NCI-H2227 (cell line): Measurements from ENCODE around the gene DZIP1.
A peak's percentile ranks its signal among the peaks of the same experiment; 100 is the strongest.
"Not testable (repeated sequence)": the region's sequence is repeated elsewhere in the genome, so short reads cannot be mapped to it uniquely, and the experiment has no call there.

ENCODE experiments used
- DNase-seq: peaks from one replicate; lab custom pipeline; 2025; ENCODE audit not compliant: unreplicated experiment; lab: John Stamatoyannopoulos, UW

DZIP1 gene, protein sequence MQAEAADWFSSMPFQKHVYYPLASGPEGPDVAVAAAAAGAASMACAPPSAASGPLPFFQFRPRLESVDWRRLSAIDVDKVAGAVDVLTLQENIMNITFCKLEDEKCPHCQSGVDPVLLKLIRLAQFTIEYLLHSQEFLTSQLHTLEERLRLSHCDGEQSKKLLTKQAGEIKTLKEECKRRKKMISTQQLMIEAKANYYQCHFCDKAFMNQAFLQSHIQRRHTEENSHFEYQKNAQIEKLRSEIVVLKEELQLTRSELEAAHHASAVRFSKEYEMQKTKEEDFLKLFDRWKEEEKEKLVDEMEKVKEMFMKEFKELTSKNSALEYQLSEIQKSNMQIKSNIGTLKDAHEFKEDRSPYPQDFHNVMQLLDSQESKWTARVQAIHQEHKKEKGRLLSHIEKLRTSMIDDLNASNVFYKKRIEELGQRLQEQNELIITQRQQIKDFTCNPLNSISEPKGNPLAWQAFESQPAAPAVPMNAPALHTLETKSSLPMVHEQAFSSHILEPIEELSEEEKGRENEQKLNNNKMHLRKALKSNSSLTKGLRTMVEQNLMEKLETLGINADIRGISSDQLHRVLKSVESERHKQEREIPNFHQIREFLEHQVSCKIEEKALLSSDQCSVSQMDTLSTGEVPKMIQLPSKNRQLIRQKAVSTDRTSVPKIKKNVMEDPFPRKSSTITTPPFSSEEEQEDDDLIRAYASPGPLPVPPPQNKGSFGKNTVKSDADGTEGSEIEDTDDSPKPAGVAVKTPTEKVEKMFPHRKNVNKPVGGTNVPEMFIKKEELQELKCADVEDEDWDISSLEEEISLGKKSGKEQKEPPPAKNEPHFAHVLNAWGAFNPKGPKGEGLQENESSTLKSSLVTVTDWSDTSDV

DNA sequence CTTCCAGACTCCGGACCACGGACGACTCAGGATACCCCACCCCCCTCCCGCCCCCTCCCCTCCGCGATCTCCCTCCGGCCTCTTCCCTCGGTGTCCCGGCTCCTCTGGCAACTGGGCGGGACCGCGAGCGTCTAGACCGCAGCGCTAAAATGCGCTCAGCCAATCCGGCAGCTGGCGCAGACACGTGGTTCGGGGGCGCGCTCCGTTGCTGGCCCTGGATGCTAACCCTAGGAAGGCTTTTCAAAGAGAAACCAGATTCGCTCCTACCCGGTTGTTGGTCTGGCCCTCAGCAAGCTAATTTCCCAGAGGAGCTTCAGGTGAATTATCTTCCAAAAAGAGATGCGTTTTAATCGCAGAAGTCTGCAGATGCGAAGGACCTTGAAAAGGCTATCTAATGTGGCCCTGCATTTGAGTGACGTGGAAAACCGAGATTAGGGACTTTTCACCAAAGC, at the start of gene DZIP1:
Gene DZIP1 (minus strand): TSS at position 106 of the 452 bp plus-strand sequence. CDS start 2,677 bp downstream, outside the sequence.
- DNase-seq: peak; percentile 88

GRCh38 chr13:95690986-95691385, 46.5 kb upstream of the DZIP1 start:
- DNase-seq: not testable (repeated sequence)

DNA sequence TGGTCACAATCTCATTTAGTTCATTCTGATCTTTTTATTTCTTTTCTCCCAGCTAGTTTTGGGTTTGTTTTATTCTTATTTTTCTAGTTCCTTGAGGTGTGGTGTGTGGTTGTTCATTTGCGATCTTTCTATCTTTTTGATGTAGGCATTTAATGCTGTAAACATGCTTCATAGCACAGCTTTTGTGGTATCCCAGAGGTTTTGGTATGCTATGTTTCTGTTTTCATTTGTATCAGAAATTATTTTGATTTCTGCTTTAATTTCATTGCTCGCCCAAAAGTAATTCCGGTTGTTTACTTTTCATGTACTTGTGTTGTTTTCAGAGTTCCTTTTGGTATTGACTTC, 45.0 kb upstream of the DZIP1 start:
- no peak for DNase-seq

DNA sequence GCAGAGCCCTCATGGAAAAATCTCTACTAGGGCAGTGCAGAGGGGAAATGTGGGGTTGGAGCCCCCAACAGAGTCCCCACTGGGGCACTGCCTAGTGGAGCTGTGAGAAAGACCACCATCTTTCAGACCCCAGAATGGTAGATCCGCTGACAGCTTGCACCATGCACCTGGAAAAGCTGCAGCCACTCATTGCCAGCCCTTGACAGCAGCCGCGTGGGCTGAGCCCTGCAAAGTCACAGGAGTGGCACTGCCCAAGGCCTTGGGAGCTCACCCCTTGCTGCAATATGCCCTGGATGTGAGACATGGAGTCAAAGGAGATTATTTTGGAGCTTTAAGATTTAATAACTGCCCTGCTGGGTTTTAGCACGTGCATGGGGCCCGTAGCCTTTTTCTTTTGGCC, 40.5 kb upstream of the DZIP1 start:
- DNase-seq: not testable (repeated sequence)

DNA sequence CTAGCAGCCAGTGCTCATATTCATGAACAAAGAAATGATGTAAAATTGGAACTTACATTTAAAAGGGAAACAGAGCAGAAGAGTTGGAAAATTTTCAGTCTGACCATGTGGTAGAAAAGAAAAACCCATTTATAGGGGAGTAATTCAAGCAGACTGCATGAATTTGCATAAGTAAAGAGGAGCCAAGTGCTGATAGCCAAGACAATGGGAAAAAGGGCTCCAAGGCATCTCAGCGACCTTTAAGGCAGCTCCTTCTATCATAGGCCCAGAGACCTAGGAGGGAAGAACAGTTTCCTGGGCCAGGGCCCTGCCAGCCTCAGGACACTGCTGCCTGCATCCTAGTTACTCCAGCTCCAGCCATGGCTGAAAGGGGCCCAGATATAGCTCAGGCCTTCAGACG, 39.9 kb upstream of the DZIP1 start:
- no peak for DNase-seq

- DNase-seq: no peak
Observed at GRCh38 chr13:95679722-95680121, 35.2 kb upstream of the DZIP1 start.

DNA sequence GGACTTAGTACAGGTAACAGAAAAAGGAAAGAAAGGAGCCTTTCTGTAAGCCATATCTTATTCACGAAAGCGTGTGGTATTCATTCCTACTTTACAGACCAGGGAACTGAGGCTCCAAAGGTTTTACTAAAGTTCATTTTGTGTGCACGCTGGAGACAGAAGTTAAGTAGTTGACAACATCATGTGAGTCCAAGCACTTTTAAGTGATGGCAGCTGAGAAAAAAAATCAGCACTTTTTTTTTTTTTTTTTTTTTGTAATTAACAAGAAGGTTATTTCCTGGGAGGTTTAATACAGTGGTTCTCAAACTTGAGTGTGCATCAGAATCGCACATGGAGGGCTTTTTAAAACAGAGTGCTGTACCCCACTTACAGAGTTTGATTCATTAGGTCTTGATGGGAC, 34.5 kb upstream of the DZIP1 start:
- DNase-seq: no peak

DNA sequence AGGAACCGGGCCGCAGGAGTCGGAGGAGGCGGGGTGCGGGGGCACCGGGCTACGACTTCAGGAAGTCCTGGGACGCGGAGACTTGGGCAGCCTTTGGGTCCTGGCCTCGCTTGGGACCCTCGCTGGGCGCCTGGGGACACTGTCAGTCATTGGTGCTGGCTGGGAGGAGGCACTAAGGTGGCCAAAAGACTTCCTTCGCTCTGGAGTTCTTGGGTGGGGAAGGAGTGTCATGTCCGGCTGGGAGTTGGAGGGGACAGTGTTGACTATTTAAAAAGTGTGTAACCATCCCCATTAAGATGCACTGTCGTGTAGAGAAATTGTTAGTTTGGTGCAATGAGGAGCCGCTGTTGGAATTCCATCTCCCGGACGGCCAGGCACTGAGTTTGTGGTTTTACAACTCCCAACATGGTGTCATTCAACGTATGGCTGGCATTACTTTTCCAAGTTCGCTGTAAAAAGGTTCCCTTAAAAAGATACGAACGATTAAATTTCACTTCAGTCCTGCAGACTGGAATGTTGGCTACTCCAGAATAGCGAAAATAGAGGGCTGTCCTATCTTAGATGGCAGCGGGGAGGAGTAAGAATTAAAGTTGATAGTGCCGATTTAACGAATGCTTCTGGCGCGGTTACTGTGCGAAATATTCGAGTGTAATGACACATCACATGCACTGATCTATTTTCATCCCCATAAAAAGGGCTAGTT, 33.2 kb upstream of the DZIP1 start:
- no peak for DNase-seq

- peak; percentile 95 for DNase-seq
Observed at GRCh38 chr13:95676762-95677563, 32.5 kb upstream of the DZIP1 start, which contains the start of gene DNAJC3. Gene DNAJC3, plus strand, starts transcription at chr13:95677139. Its CDS starts 117 bp downstream, at chr13:95677256.

DNA sequence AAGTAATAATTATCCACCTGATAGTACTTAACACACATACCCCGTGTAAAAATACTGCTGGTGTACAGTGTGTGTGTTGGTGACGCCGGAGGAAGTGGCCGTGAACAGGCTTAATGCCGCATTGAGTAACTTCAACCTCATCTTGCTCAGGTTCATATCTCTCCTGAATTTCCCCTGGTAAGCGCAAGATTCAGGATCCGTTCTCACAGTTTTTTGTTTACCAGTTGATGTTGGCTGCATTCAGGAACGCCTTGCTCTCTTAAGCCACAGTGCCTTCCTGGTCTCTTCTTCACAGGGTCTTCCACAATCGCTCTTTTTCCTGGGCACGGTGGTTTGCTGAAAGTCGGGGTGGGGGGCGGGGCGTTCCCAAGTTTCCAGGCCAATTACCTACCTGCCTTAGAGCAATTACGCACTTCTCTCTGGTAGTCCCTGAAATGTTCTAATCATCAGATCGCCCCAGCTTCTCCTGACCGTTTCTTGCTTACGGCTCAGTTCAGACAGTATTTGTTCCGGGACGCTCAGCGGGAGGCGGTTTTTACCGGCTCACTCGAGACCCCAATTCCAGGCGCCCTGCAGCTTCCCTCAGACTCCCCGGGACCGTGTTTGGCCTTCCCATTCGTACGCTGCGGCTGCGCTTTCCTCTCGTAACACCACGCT, 31.7 kb upstream of the DZIP1 start:
- peak; percentile 37 for DNase-seq

DNA sequence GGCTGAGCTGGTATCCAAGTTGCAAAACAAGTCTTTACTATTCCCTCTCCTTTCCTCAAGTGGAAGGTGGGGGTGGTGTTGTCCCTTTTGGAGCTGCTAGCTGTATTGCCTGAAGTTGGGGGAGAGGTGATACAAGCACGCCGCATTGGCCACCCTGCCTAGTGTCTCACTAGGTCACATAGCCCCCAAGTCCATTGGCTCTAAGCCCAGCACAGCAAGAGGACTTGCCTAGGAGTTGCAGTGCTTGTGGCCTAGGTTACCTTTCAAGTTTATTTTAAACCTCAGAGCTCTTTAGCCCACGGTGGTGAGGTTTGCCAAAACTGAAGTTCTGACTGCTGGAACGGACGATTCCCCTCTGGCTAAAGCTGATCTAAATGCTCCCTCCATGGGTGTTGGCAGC, 27.1 kb upstream of the DZIP1 start:
- no peak for DNase-seq

- not testable (repeated sequence) for DNase-seq
Observed at GRCh38 chr13:95667235-95667634, 22.7 kb upstream of the DZIP1 start.

- peak; percentile 15 for DNase-seq
Observed at GRCh38 chr13:95660981-95661581, 16.6 kb upstream of the DZIP1 start.

DNA sequence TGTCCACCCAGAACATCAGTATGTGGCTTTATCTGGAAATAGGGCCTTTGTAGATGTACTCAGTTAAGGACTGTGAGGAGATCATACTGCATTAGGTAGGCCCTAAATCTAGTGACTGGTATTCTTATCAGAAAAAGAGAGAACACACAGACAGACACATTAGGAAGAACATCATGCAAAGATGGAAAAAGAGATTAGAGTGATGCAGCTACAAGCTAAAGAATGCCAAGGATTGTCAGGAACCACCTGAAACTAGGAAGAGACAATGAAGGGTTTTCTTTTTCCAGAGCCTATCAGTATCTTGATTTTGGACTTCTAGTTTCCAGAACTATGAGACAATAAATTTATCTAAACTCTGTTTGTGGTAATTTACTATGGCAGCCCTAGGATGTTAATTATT, 15.0 kb upstream of the DZIP1 start:
- DNase-seq: no peak

GRCh38 chr13:95656386-95657015, 12.0 kb upstream of the DZIP1 start:
- no peak for DNase-seq

DNA sequence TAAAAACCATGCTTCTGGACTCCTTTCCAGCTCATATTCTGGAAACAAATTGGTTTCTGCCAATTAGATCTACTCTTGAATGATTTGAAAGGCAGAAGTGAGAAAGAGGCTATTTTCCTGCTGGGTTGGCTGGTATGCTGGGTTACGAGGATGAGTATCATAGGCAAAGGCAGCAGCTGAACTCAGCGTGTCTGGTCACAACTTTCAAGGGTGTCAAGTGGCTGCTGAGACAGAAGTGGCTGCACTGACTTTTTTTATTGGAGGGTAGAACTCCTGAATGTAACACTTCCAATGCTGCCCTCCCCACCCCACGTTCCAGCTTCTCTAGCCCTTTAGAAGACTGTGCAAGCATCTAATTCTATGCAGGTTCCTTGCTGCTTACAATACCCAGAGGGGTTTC, 8.3 kb upstream of the DZIP1 start:
- no peak for DNase-seq

DNA sequence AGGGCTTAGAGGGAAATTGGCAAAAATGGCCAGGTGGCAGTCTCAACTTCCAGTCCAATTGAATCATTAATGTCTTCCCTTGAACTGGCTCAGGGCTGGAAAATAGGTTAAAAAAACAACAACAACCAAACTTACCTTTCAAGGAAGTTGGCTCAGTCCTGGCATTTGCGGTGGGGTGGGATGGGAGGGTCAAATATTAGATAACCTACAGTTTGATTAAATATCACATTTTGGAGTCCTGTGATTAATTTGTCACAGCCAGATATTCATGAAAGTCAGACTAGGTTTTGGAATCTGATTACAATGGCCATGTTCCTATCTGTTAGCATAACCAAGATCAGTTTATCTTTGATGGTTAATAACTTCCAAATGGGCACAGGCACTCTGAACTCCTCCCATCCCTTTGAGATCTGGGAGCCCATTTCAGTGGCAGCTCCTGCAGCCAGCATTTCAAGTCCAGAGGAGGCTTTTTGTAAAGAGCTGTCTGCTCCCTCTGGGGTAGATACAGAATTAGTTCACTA, 7.8 kb upstream of the DZIP1 start:
- DNase-seq: no peak

DNA sequence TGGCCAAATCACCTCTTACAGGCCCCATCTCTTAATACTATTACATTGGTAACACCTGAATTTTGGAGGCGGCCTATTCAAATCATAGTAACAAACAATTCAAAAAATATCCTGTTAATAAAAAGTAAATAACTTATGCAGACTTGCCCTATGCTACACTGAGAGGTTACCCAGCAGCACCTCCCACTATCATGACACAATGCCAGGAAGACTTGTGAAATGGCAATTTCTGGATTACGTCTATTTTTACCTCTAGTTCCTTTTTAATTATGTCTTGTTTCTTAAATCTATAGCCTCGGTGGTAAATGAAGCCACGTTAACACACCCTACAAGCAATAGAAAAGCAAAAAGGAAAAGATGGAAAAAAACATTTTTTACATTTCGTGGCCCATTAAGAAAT, 6.2 kb upstream of the DZIP1 start:
- DNase-seq: no peak

GRCh38 chr13:95647321-95647720, 2.8 kb upstream of the DZIP1 start:
- DNase-seq: no peak
